Esophagus muscularis mucosa (tissue), 4 donors: ENCODE measurements around the gene MCOLN2.

Experiments
- EP300 ChIP-seq: sonication (generic); formaldehyde crosslinking; IDR thresholded peaks from one replicate; pipeline ENCODE4 v1.6.1; 2017; ENCODE audit warnings: antibody characterized with exemption
- POLR2A ChIP-seq: fragments of 450-650 bp; IDR thresholded peaks from one replicate; pipeline ENCODE4 v1.6.1; 2017; ENCODE audit warnings: antibody characterized with exemption, moderate library complexity, mild to moderate bottlenecking, low read depth
- POLR2AphosphoS5 ChIP-seq, 2 donors: sonication (generic); formaldehyde crosslinking; IDR thresholded peaks; one replicate each; pipeline ENCODE4 v1.6.1; 2017; ENCODE audit warnings: antibody characterized with exemption in 2 of 2
- TF ChIP-seq, protein P1 (sequence below), 3 experiments: fragments of 200-600 bp in 2 of 3; fragments of 450-650 bp in 1 of 3; sonication (generic) in 2 of 3; IDR thresholded peaks; one replicate each; pipeline ENCODE4 v1.5.1; 2017 to 2019; ENCODE audit warnings: antibody characterized with exemption in 3 of 3, mild to moderate bottlenecking in 2 of 3, moderate library complexity in 1 of 3

DNA sequence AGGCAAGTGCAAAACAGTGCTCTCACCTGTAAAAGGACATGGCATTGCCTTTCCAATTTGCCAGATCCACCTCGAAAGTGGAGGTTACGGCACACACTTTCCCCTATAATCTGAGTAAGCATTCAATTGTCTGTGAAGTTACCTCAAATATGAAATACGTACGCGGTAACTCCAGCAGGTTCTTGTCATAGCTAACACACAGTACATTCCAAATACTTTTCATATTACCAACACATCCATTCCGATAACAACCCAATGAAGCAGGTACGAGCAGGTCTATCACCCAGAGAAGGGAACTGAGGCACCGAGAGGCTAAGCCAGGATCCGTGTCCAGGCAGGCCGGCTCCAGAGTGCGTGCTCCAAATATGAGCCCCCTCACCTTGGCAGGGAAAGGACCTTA is 57.2 kb downstream of the MCOLN2 start:
- no peak for TF ChIP-seq POLR2A
- TF ChIP-seq, protein P1, sequence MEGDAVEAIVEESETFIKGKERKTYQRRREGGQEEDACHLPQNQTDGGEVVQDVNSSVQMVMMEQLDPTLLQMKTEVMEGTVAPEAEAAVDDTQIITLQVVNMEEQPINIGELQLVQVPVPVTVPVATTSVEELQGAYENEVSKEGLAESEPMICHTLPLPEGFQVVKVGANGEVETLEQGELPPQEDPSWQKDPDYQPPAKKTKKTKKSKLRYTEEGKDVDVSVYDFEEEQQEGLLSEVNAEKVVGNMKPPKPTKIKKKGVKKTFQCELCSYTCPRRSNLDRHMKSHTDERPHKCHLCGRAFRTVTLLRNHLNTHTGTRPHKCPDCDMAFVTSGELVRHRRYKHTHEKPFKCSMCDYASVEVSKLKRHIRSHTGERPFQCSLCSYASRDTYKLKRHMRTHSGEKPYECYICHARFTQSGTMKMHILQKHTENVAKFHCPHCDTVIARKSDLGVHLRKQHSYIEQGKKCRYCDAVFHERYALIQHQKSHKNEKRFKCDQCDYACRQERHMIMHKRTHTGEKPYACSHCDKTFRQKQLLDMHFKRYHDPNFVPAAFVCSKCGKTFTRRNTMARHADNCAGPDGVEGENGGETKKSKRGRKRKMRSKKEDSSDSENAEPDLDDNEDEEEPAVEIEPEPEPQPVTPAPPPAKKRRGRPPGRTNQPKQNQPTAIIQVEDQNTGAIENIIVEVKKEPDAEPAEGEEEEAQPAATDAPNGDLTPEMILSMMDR (IDR thresholded peaks at IDR 0.05) = no peak
- no peak for TF ChIP-seq EP300
- no peak for TF ChIP-seq POLR2AphosphoS5 (IDR thresholded peaks at IDR 0.05)
